HEK293 (cell line): ENCODE measurements around the gene NLGN1.

ENCODE experiments used
- HOXA7 ChIP-seq: sonication (generic); formaldehyde crosslinking; IDR thresholded peaks from 2 replicates; pipeline ENCODE4 v1.8.1; 2022; ENCODE audit warnings: missing genetic modification reagents, borderline replicate concordance
- KLF10 ChIP-seq: fragments of 450-650 bp; IDR thresholded peaks from 2 replicates; pipeline ENCODE4 v1.5.1; 2018; ENCODE audit warnings: missing biosample characterization, mild to moderate bottlenecking, missing genetic modification characterization
- ZBTB7A ChIP-seq: fragments of 450-650 bp; formaldehyde crosslinking; IDR thresholded peaks from 2 replicates; pipeline ENCODE4 v1.5.1; 2016; ENCODE audit warnings: low read depth, missing biosample characterization, missing genetic modification characterization
- ZNF354C ChIP-seq: fragments of 450-650 bp; formaldehyde crosslinking; IDR thresholded peaks from 2 replicates; pipeline ENCODE4 v1.5.1; 2016; ENCODE audit warnings: missing biosample characterization, missing genetic modification characterization, low read depth, borderline replicate concordance
- ZNF391 ChIP-seq: fragments of 450-650 bp; formaldehyde crosslinking; IDR thresholded peaks from 2 replicates; pipeline ENCODE4 v1.5.1; 2016; ENCODE audit warnings: low read depth, missing biosample characterization, missing genetic modification characterization, borderline replicate concordance
- ZNF501 ChIP-seq: fragments of 450-650 bp; formaldehyde crosslinking; IDR thresholded peaks from 2 replicates; pipeline ENCODE4 v1.5.1; 2016; ENCODE audit warnings: missing biosample characterization, missing genetic modification characterization
- ZNF624 ChIP-seq: fragments of 450-650 bp; formaldehyde crosslinking; IDR thresholded peaks from 2 replicates; pipeline ENCODE4 v1.5.1; 2017; ENCODE audit warnings: missing biosample characterization, missing genetic modification characterization
- ZNF76 ChIP-seq: fragments of 450-650 bp; formaldehyde crosslinking; IDR thresholded peaks from 2 replicates; pipeline ENCODE4; 2016; ENCODE audit warnings: low read depth, missing biosample characterization, missing genetic modification characterization, borderline replicate concordance
- TF ChIP-seq, protein P1 (sequence below): sonication (generic); formaldehyde crosslinking; IDR thresholded peaks from 2 replicates; pipeline ENCODE4 v1.8.1; 2022; ENCODE audit warnings: mild to moderate bottlenecking, moderate library complexity, missing genetic modification reagents
- TF ChIP-seq, protein P2 (sequence below): fragments of 450-650 bp; formaldehyde crosslinking; IDR thresholded peaks from 2 replicates; pipeline ENCODE4 v1.5.1; 2016; ENCODE audit warnings: missing biosample characterization, missing genetic modification characterization
- TF ChIP-seq, protein P3 (sequence below): fragments of 450-650 bp; formaldehyde crosslinking; IDR thresholded peaks from 2 replicates; pipeline ENCODE4 v1.5.1; 2017; ENCODE audit warnings: missing biosample characterization, missing genetic modification characterization

DNA sequence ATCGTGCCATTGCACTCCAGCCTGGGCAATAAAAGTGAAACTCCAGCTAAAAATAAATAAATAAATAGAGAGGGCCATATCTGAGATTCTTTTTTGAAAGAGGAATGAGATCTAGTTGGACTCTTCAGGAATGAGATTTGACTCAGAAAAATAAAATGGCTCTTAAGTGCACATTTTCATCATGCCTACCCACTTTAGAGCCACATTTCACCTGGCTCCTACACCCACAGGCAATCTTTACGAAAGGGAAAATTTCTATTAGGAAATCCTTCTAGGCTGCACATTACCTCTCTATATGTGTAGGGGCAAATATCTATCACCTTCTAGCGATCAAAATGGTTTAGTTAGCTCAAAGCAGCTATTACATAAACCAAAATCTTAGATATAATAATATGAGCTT lies 16.9 kb upstream of the NLGN1 start:
- TF ChIP-seq, protein P1, sequence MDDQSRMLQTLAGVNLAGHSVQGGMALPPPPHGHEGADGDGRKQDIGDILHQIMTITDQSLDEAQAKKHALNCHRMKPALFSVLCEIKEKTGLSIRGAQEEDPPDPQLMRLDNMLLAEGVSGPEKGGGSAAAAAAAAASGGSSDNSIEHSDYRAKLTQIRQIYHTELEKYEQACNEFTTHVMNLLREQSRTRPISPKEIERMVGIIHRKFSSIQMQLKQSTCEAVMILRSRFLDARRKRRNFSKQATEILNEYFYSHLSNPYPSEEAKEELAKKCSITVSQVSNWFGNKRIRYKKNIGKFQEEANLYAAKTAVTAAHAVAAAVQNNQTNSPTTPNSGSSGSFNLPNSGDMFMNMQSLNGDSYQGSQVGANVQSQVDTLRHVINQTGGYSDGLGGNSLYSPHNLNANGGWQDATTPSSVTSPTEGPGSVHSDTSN: no peak
- TF ChIP-seq HOXA7 (CRISPR knock-in tag): no peak
- TF ChIP-seq, protein P2, sequence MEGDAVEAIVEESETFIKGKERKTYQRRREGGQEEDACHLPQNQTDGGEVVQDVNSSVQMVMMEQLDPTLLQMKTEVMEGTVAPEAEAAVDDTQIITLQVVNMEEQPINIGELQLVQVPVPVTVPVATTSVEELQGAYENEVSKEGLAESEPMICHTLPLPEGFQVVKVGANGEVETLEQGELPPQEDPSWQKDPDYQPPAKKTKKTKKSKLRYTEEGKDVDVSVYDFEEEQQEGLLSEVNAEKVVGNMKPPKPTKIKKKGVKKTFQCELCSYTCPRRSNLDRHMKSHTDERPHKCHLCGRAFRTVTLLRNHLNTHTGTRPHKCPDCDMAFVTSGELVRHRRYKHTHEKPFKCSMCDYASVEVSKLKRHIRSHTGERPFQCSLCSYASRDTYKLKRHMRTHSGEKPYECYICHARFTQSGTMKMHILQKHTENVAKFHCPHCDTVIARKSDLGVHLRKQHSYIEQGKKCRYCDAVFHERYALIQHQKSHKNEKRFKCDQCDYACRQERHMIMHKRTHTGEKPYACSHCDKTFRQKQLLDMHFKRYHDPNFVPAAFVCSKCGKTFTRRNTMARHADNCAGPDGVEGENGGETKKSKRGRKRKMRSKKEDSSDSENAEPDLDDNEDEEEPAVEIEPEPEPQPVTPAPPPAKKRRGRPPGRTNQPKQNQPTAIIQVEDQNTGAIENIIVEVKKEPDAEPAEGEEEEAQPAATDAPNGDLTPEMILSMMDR (tag by site-specific recombination): no peak
- no peak for TF ChIP-seq ZNF501 (tag by site-specific recombination)
- no peak for TF ChIP-seq ZNF76 (tag by site-specific recombination)
- TF ChIP-seq KLF10: no peak
- TF ChIP-seq ZNF391 (tag by site-specific recombination): no peak
- TF ChIP-seq ZNF354C (tag by site-specific recombination): no peak
- TF ChIP-seq, protein P3, sequence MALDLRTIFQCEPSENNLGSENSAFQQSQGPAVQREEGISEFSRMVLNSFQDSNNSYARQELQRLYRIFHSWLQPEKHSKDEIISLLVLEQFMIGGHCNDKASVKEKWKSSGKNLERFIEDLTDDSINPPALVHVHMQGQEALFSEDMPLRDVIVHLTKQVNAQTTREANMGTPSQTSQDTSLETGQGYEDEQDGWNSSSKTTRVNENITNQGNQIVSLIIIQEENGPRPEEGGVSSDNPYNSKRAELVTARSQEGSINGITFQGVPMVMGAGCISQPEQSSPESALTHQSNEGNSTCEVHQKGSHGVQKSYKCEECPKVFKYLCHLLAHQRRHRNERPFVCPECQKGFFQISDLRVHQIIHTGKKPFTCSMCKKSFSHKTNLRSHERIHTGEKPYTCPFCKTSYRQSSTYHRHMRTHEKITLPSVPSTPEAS (tag by site-specific recombination): no peak
- no peak for TF ChIP-seq ZBTB7A (tag by site-specific recombination)
- TF ChIP-seq ZNF624: no peak
